ENCODE measurements around the gene LYST. TPM values are rescaled to one million over a fixed set of nuclear protein-coding genes. Genes with fewer than 3 reads are reported as not detected.

The LYST gene
- polyA plus RNA-seq, 1 of the 3 experiments (the other 2 are of a cell fraction) = 3.9 TPM

- CTCF ChIA-PET = interaction anchor here (1.0 to 1.4 kb wide), 3 partner anchors 11 to 126 kb away, joined by 3 to 4 read pairs (median 3); no protein-coding TSS in a partner anchor
These were observed 208.8 kb downstream of the LYST start for GRCh38 chr1:235657747-235658526.

GRCh38 chr1:235657269-235657668, 209.4 kb downstream of the LYST start:
- Histone ChIP-seq H4K20me1 (ENCODE audit: insufficient read depth) (no peaks in the 10 kb centered on the region), H3K27ac (ENCODE audit: low read depth in 2 of 2, low read length in 1 of 2) (no peak overlapping the region), H3K4me3 (ENCODE audit: low read depth in 2 of 2, low read length in 1 of 2) (no peak overlapping the region), H3K36me3 (replicated peaks in 1 of 2; ENCODE audit: control insufficient read depth in 1 of 2, insufficient read depth in 2 of 2, low read length in 1 of 2) (peaks cover under 1 to 3% of the 10 kb centered on the region in 2 experiments), H3K9me2 (no peaks in the 10 kb centered on the region), H3K79me2 (ENCODE audit: insufficient read depth) (no peaks in the 10 kb centered on the region), H3K4me2 (no peak overlapping the region), H3K9me3 (no peaks in the 10 kb centered on the region), H3K27me3 (ENCODE audit: insufficient read depth) (no peaks in the 10 kb centered on the region), H3K4me1 (ENCODE audit: control insufficient read depth in 1 of 2, insufficient read depth in 2 of 2, low read depth in 1 of 2, low read length in 1 of 2) (no peaks in the 10 kb centered on the region), H2AFZ (ENCODE audit: low read depth) (no peak overlapping the region), H3F3A (replicated peaks; ENCODE audit: insufficient read depth) (peaks cover 4% of the 10 kb centered on the region), H3K9ac (no peak overlapping the region)
- CTCF ChIA-PET = interaction anchor here (0.7 to 1.4 kb wide), 3 partner anchors 11 to 126 kb away, joined by 3 to 4 read pairs (median 3); no protein-coding TSS in a partner anchor
- TF ChIP-seq POLR2AphosphoS5 (IDR thresholded peaks at IDR 0.05; ENCODE audit: low read depth, low read length) (no peak), RCOR1 (IDR thresholded peaks at IDR 0.05; ENCODE audit: low read length) (no peak), GATA2 (CRISPR knock-in tag; IDR thresholded peaks at IDR 0.05) (no peak), EP300 (IDR thresholded peaks at IDR 0.05; ENCODE audit: borderline replicate concordance in 1 of 2, low read depth in 1 of 2, low read length in 1 of 2) (no peak), SMC3 (IDR thresholded peaks at IDR 0.05; ENCODE audit: low read depth, low read length) (no peak), EZH2phosphoT487 (IDR thresholded peaks at IDR 0.05; ENCODE audit: borderline replicate concordance, low read depth) (no peak), RAD21 (IDR thresholded peaks at IDR 0.05; ENCODE audit: low read length) (no peak)
- POLR2A ChIA-PET = no interaction called here
- no peak for DNase-seq
- 91% methylated on average over 5 of the region's 5 CpGs for WGBS (ENCODE audit: low lambda C conversion rate)

More at GRCh38 chr1:235657747-235658526, 208.8 kb downstream of the LYST start:
- Histone ChIP-seq H3K4me3 (ENCODE audit: low read depth in 2 of 2, low read length in 1 of 2) (no peak overlapping the region), H3K9me2 (no peaks in the 10 kb centered on the region), H3K9ac (no peak overlapping the region), H3K36me3 (replicated peaks in 1 of 2; ENCODE audit: control insufficient read depth in 1 of 2, insufficient read depth in 2 of 2, low read length in 1 of 2) (peaks cover 5 to 6% of the 10 kb centered on the region in 2 experiments), H3K4me1 (ENCODE audit: control insufficient read depth in 1 of 2, insufficient read depth in 2 of 2, low read depth in 1 of 2, low read length in 1 of 2) (no peaks in the 10 kb centered on the region), H3F3A (replicated peaks; ENCODE audit: insufficient read depth) (peaks cover 3% of the 10 kb centered on the region), H4K20me1 (ENCODE audit: insufficient read depth) (no peaks in the 10 kb centered on the region), H3K9me3 (no peaks in the 10 kb centered on the region), H3K27ac (ENCODE audit: low read depth in 2 of 2, low read length in 1 of 2) (no peak overlapping the region), H3K4me2 (no peak overlapping the region), H3K79me2 (ENCODE audit: insufficient read depth) (no peaks in the 10 kb centered on the region), H3K27me3 (ENCODE audit: insufficient read depth) (no peaks in the 10 kb centered on the region), H2AFZ (ENCODE audit: low read depth) (no peak overlapping the region)
- WGBS (ENCODE audit: low lambda C conversion rate) = 80% methylated on average over 5 of the region's 5 CpGs
- TF ChIP-seq RCOR1 (IDR thresholded peaks at IDR 0.05; ENCODE audit: low read length) (no peak), FOSL2 (IDR thresholded peaks at IDR 0.05; ENCODE audit: borderline replicate concordance, low read depth) (no peak), TEAD4 (IDR thresholded peaks at IDR 0.05; ENCODE audit: borderline replicate concordance, insufficient read depth) (no peak), IRF3 (IDR thresholded peaks at IDR 0.05; ENCODE audit: low read depth, low read length) (no peak), NFIC (IDR thresholded peaks at IDR 0.05; ENCODE audit: borderline replicate concordance) (no peak), CHD2 (IDR thresholded peaks at IDR 0.05; ENCODE audit: low read length, partially characterized antibody) (no peak), CTCF (IDR thresholded peaks at IDR 0.05) (no peak), MEF2A (IDR thresholded peaks at IDR 0.05; ENCODE audit: borderline replicate concordance, low read depth) (no peak), SMC3 (IDR thresholded peaks at IDR 0.05; ENCODE audit: low read depth, low read length) (no peak), TAF1 (IDR thresholded peaks at IDR 0.05; ENCODE audit: borderline replicate concordance, low read depth, low read length) (no peak), JUND (IDR thresholded peaks at IDR 0.05) (no peak), SIN3A (IDR thresholded peaks at IDR 0.05; ENCODE audit: borderline replicate concordance, low read depth, low read length) (no peak)
- POLR2A ChIA-PET = no interaction called here
- DNase-seq = no peak
